NK-92 treated with Interleukin-12 subunit alpha and Interleukin-12 subunit beta, amount 100 ng/mL, for 24 hours (cell line): Measurements from ENCODE around the gene BBS12.

ENCODE experiments used
- DNase-seq: peaks from one replicate; lab custom pipeline; 2025; lab: John Stamatoyannopoulos, UW

Gene BBS12

DNA sequence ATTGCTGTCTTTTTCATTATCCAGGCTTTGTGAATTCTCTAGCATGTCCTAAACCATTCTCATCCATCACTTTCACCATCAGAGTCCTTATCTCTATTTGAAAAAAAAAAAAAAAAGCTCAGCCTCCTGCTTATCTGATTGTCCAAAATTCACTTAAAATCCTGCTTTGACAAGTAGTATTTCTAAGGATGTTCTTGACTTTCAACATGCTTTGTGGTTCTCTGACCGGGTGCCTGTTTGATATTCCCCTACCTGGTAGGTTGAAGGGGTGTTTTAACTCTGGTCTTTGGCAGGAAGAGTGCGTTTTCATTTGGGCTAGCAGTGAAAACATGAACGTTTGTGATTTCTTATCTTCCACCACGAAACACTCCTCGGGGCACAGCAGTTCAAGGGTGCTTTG is 17.3 kb upstream of the BBS12 start:
- no peak for DNase-seq

DNA sequence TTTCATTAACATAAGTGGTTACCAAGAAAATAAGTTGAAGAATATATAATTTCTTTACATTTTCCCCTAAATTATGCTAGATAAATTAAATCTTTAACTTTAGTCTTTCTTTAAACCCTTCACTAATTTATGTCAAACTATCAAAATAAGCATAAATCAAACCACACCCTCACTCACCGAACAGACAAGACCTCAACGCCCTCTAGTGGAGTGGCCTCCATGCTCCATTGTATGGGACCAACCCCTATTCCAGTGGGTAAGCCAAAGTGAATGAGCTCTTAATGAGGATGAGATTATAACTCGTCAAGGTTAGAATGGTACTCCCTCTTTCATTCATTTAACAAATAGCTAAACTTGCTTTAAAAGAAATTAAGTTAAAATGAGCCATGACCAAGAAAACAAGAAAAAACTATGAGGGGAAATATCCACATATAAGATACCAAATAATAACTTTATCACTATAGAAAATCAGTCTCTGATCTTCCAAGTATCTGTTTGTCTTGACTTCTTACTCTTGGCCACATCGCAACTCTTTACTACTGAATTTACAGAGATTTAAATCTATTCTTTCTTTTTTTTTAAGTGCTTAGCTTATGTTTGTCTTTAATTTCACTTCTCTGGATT is 15.6 kb upstream of the BBS12 start:
- peak; percentile 55 for DNase-seq

DNA sequence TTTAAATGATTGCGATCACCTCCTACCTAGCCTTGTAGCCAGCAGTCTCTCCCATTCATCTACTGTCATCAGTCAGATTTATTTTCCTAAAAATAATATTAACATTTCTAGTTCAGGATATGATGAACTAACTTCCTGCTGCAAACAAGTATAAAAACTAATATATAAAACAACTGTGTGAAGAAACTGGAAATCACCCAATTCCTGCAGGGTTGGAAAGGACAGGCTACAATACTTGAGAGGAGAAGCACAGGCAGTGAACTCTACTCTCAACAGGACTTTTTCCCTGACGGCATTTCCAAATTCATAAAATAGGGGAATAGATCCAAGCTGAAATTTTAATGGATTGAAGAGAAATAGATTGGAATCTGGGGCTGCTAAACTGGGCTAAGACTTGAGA is 14.2 kb upstream of the BBS12 start:
- DNase-seq = no peak

DNA sequence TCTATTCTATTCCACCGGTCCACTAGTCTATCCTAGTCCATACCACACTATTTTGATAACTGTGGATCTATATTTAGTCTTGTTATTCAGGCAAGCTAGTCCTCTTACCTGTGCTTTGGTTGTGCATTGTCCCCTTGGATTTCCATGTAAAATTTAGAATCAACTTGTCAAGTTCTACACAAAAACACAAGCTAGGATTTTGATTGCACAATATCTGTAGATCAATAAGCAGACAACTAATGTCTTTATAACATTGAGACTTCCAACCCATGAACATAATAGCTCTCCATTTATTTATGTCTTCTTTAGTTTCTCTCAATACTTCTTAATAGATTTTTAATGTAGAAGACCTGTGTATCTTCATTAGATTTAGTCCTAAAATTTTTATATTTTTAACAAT is 10.2 kb upstream of the BBS12 start:
- no peak for DNase-seq

DNA sequence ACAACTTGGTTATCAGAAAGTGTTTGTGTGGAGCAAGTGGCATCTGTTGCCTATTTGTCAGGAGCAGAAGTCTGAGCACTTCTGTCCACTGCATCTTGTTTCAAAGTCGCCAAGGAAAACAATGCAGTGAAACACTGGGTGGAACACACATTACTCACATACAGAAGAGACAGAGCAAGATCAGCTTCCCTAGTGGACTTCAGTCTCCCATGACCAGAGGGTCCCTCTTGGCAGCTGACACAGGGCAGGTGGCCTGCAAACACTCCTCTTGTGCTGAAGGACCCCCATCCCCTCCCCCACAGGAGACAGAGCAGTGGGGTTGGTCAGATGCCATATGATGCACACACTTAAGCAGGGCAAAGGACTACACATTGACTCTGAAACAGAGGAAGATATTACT is 3.6 kb upstream of the BBS12 start:
- no peak for DNase-seq

DNA sequence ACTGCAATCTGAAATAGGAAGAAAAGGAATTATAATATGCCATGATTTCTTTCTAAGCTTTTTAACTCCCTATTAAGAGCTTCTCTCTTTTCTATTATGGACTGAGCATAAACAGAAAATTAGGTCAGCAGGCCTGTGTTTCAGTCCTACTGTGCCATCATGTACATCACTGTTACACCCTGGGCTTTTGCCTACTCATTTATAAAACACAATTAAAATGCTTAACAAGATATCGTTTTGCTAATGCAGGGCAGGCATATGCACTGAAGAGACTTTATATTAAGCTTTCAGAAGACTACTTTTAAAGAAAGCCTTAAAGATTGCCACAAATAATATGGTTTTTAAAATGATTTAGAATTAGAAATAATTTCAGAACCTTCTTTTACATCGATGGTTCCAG is 828 bp upstream of the BBS12 start:
- no peak for DNase-seq

DNA sequence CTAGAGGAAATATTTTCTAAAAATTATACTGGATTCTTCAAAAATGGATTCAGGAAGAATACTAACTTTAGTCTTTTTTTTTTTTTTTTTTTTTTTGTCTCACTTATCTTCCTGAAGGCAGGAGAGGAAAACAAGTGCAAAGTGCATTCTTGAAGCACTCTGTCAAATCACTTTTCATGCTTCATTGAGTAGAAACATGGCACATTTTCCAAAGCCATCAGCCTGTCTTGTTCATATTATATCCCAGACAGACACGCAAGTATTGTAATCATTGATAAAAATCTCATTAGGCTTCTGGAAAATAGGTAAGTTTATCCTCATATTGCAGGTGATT is 1.2 kb downstream of the BBS12 start:
- DNase-seq = no peak

DNA sequence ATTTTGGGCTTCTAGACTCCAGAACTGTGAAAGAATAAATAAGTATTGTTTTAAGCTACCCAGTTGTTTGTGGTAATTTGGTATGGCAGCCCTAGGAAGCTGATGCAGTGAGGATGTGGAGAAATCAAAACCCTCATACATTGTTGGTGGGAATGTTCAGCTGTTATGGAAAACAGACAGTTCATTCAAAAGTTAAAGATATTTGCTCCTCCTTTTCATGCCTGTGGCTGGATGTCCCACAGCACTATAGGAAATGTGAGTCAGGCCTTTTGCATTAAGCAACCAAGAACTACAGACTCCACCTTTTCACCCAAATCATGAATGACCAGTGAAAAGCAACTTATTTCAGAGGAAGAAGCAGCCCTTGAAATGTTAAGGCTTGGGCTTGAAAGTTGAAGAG is 6.7 kb downstream of the BBS12 start:
- no peak for DNase-seq

DNA sequence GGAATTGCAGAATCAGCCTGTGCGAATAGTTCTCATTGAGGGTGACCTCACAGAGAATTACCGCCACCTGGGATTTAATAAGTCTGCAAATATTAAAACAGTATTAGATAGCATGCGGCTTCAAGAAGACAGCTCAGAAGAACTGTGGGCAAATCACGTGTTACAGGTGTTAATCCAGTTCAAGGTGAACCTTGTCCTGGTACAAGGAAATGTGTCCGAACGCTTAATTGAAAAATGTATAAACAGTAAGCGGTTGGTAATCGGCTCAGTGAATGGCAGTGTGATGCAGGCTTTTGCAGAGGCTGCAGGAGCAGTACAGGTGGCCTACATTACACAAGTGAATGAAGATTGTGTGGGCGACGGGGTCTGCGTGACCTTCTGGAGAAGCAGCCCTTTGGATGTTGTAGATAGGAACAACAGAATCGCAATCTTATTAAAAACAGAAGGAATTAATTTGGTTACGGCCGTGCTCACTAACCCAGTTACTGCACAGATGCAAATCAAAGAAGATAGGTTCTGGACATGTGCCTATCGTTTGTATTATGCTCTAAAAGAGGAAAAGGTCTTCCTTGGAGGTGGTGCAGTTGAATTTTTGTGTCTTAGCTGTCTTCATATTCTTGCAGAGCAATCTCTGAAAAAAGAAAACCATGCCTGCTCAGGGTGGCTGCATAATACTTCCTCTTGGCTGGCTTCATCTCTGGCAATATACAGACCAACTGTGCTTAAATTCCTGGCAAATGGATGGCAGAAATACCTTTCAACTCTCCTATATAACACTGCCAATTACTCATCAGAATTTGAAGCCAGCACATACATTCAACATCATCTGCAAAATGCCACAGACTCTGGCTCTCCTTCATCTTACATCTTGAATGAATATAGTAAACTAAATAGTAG is 10.7 kb downstream of the BBS12 start:
- DNase-seq = no peak

DNA sequence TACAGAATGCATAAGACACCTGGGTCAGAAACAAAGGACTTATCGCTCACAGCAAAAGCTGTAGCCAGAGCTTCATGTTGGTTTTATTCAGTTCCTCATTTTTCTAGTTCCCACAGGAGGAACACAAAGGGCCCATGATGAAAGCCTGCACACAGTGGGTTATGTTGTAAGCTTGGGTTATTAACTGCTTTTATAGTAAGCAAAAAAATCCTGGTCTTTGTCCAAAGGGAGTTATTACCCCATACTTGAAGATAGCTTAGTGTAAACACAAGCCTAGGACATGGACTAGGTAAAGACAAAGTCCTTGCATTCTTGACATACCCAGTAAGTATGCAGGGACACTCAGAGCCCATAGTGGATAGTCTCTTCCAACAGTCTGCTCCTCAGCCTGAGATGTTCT is 11.7 kb downstream of the BBS12 start:
- no peak for DNase-seq

DNA sequence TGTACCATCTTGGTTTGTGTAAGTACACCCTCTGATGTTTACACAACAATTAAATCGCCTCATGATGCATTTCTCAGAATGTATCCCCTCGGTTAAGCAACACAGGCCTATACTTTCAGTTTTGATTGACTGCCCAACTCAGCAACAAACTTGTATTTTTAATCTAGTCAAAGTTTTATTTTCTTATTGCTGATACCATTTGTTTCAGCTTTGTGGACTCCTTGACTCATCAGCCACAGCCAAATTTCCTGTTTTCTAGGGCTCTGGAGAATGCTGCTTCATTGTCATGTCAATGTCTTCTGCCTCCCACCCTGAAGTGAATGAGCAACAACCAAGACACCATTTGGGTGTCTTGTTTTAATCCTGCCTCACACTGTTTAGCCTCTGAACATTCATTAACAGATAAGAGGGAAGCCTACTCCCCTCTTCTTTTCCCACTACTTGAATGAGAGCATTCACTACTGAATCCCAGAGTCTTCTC is 14.0 kb downstream of the BBS12 start:
- DNase-seq = peak; percentile 3

DNA sequence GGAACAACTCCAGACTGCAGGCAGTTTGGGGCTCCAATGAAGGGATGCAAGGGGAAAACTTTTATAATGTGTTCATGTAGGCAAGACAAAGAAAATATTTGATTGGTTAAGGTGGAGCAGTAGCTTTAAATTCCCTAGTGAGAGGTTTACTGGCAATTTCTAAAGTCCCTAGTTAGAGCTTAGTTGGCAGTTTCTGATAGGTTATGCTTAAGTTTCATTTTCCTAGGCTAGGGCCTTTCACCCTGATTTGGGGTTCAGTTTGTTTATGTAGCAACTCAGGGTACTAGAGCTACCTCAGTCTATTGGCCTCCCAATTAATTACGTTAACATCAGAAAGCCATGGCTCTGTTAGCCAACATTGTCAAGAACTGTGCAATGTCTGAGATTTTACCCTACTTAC is 14.6 kb downstream of the BBS12 start:
- no peak for DNase-seq

DNA sequence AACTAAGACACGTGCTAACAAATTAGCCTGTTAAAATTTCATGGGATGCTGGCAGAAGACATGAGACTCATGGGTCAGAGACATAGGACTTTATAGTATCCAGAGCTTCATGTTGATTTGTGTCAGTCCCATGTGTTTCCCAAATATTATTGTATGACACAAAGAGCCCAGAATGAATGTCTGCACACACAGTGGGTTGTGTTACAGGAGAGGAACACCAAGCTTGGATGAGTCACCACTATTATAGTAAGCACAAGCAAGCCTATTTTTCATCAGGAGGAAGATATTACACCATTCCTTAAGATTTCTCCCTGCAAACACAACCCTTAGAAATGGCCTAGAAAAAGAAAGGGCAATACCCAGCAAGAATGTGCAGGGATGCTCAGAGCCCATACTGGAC is 15.4 kb downstream of the BBS12 start:
- DNase-seq = no peak

DNA sequence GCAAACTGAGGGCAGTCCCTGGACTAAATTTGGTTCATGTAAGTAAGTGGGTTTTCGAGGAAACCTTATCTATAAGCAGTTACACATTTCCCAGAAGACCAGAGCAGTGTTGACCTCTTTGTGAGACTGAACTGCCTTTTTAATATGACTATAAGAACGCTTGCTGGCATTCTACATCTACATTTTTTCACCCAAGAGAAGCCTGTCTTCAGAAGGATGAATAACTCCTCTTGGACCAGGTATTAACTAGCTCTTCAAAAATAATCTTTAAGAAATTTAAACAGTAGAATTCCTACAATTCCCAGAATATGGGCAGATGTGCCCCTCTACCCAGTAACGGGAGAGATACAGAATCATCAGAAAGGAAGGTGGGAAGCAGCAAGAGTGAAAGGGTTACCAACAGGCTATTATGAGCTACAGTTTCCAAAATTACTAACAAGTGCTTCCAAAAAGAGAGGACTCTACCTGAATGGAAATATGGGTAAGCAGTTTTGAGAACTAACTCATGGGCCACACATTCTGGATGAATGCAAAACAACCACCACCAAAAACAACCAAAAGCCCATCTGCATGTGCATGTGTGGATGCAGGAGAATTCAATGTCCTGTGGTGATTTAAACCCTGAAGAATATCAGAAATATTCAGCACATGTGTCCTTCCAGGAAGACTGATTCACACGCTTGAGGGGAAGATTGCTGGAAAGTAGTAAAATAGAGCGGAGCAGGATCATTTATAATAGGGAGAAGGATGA is 17.4 kb downstream of the BBS12 start:
- no peak for DNase-seq

DNA sequence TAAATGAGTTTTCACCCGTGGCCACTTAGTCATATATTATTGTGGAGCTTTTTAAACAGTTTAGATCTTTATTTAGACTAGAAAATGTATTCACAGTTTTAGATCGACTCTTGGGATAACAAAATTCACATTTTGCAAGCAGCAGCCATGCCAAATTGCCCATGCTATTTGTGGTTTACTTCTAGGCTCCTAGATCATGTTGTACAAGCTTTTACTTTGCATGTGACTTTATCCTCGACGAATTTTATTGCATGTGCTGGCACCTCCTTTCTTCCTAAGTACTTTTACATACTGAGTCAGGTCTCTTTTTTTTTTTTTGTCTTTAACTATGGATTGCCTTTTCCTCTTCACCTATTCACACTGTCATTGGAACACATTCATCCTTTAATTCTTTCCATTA is 23.2 kb downstream of the BBS12 start:
- no peak for DNase-seq

DNA sequence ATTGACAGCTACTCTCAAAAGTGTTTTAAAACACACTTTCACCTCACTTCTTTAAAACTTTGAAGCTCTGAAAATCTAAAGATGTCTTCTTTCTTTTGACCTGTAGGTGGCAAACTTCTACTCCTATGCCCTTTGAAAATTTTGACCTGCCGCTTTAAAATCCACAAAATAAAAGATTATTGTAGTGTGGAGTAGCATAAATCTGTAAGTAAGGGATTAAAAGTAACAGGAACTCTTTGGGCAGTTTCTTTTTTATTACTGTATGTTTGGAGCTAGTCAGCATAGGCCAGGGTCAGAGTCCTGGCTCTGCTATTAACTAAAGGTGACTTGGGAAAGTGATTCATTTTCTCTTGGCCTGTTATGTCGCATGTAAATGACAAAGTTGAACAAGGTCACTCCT is 25.5 kb downstream of the BBS12 start:
- no peak for DNase-seq

DNA sequence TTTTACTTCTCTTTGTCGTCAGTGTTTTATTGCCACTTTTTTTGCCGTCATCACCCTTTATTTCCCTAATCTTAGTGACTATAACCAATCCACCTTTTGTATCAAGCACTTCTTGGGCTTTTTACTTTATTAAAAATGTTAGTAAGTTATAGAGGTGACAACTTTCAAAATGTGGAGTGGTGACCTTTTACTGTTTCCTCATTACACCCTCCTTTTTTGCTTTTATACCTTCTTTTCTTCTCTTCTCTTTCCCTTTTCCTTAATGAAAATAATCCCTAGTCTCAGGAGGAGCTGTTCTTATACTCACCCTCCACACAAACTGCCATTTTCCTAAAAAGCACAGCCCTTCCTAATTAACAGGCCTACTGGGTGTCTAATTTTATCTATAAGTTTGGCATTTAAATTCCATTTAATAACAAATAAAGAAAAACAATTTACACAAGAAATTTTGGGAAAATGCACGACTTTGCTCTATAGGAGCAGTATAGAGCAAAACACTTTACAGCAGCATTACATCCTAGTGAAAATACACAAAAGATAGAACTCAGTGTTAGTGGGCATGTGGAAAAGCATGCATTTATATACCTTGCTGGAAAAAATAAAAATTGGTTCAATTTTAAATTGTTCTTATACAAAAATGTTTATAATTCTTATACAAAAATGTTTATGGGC is 27.3 kb downstream of the BBS12 start:
- DNase-seq = no peak

DNA sequence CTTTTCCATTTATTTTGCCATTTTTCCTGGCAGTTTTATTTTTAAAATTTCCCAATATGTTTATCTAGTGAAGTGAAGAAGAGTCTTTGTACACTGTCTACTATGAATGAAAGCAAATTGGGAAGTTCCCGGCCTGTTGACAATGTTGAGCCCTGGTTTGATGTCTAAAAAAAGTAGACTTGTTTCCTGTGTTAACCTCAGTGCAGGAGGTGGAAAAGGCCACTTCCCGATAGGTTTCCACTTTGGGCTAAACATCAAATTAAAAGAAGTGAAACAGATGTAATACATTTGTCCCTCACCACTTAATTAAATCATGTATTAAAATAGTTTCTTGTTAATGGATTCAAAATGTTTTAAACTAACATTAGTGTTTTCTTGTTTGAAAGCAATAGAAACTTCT is 30.0 kb downstream of the BBS12 start:
- peak; percentile 14 for DNase-seq

DNA sequence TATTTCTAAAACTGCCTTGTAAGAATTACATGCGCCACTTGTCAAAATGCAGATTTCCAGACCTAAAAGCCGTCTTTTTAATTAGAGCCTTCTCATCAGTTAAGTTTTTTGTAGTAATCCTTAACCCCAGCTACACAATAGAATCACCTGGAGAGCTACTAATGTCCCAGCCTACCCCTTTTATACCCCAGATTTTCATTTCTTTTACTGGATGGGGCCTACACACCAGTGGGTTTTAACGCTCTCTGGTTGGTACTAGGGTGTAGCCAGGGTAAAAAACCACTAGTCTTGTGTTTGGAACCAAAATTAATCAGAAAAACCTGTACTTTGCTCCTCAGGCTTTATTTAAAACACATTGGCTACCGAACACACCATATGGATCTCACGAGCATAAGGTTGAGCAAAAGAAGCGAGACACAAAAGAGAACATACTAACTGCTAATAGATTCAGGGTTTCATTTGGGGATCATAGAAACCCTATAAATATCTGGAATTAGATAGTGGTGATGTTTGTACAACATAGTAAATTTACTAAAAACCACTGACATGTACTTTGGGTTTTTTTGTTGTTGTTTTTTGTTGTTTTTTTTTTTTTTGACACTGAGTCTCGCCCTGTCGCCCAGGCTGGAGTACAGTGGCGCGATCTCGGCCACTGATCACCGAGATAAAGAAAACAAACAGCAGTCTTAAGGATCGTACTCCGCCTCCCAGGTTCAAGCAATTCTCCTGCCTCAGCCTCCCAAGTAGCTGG is 30.6 kb downstream of the BBS12 start:
- DNase-seq = no peak

DNA sequence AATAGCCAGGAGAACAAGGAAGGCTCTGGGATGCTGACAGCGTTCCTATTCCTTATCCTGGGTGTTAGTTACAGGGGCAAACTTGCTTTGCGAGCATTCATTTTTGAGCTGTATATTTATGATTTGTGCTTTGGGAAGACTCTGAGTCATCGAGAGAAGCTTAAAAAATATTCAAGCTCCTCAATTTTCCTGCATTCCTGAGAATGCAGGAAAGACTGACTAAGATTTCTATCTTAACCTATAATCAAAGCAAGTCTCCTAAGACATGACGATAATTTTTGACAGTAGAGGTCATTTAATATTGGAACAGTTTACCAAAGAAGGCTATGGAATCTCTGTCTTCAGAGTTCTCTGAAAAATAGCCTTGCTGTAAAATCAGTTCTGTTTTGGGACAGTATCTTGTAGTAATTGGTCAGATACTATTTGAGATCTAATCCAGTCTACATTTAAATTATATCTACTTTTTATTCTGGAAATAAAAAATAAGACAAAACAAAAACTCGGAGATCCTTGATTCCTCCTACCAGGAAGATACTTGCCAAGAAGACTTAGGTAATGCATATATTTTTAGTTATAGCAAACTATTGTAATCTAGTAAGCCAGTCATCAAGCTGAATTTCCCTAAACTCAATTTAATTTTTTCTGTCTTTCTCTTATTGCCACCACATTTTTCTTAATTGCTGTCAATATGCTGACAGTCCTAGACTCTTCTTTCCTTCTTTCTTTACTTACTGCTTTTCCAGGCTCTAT is 31.7 kb downstream of the BBS12 start:
- no peak for DNase-seq

DNA sequence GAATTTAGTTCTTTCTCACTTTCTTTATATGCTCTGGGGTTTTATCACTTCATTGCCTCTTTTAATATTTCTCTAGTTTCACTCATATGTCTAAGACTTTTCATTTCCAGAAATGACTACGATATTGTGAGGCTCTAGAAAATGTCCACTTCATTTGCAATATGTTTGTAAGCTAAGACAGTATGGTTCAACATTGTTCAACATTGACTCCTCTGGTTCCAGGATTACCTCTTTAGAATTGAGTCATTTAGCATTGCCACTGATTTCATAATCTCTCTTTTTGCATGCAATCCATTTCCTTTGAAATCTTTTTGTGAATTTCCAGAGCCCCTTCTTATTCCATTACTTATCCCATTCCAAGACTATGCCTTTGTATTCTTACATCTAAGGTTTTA is 32.3 kb downstream of the BBS12 start:
- no peak for DNase-seq
